Panc1 (cell line): ENCODE results near the gene YES1. TPM values are rescaled to one million over a fixed set of nuclear protein-coding genes. Genes with fewer than 3 reads are reported as not detected.

Experiments used
- ATAC-seq: fragments of 200-7000 bp; cut with Tn5 transposase; 2 replicates; pipeline ENCODE4 v1.9.1; 2020; ENCODE audit warnings: mild to moderate bottlenecking, moderate library complexity
- BruUV-seq: library from RNA; stranded (reverse); fragments of 400-500 nt; replicated peaks from 2 replicates; lab custom pipeline; 2021; lab: Mats Ljungman, UMichigan
- CTCF ChIA-PET: fragments of 300-600 bp; sonication (Branson Sonifier 250); formaldehyde crosslinking; loops from one replicate; lab custom pipeline; 2022; ENCODE audit warnings: antibody characterized with exemption; lab: Charles Lee
- POLR2A ChIA-PET: fragments of 300-600 bp; sonication (Branson Sonifier 250); formaldehyde crosslinking; loops from one replicate; lab custom pipeline; 2022; ENCODE audit warnings: antibody characterized with exemption; lab: Charles Lee
- DNase-seq: peaks from one replicate; pipeline ENCODE4 v3.0.0-alpha.2; 2010; ENCODE audit warnings: low read depth, low spot score
- H3K27ac ChIP-seq: 2 replicates; pipeline ENCODE4 v1.5.1; 2011; ENCODE audit warnings: mild to moderate bottlenecking, low read length, inconsistent platforms
- H3K27me3 ChIP-seq: fragments of 200-500 bp; sonication (Bioruptor generic); 2 replicates; pipeline ENCODE4 v1.6.0; 2014; ENCODE audit warnings: low read length, inconsistent platforms; ENCODE audit not compliant: control insufficient read depth, insufficient read depth
- H3K36me3 ChIP-seq: fragments of 200-500 bp; sonication (Bioruptor generic); 2 replicates; pipeline ENCODE4 v1.5.1; 2014; ENCODE audit warnings: inconsistent platforms, mild to moderate bottlenecking, low read length, moderate library complexity; ENCODE audit not compliant: control insufficient read depth, insufficient read depth
- H3K4me1 ChIP-seq: 2 replicates; pipeline ENCODE4 v1.5.1; 2011; ENCODE audit warnings: inconsistent platforms, mild to moderate bottlenecking, low read length, moderate library complexity; ENCODE audit not compliant: control insufficient read depth, insufficient read depth
- H3K4me3 ChIP-seq, 2 experiments: 2 replicates each; pipeline ENCODE4 v1.5.1; 2011 to 2012; ENCODE audit warnings: low read depth in 2 of 2, low read length in 2 of 2, mild to moderate bottlenecking in 2 of 2, inconsistent platforms in 1 of 2, moderate library complexity in 1 of 2
- H3K9me3 ChIP-seq: fragments of 200-500 bp; sonication (Bioruptor generic); 2 replicates; pipeline ENCODE4 v1.5.1; 2014; ENCODE audit warnings: low read depth, mild to moderate bottlenecking, inconsistent platforms, low read length, moderate library complexity; ENCODE audit not compliant: control insufficient read depth, insufficient read depth
- POLR2AphosphoS5 ChIP-seq: IDR thresholded peaks from 2 replicates; pipeline ENCODE4 v1.6.1; 2012; ENCODE audit warnings: mild to moderate bottlenecking, low read depth, low read length, moderate library complexity
- SIN3A ChIP-seq: IDR thresholded peaks from 2 replicates; pipeline ENCODE4 v1.6.1; 2012; ENCODE audit warnings: low read depth, mild to moderate bottlenecking, low read length, moderate library complexity, borderline replicate concordance; ENCODE audit not compliant: insufficient read depth
- TCF7L2 ChIP-seq: IDR thresholded peaks from 2 replicates; pipeline ENCODE4 v1.6.1; 2011; ENCODE audit warnings: mild to moderate bottlenecking, low read depth, low read length, inconsistent platforms
- in situ Hi-C: cut with HindIII; loops from 2 replicates; pipeline ENCODE4 v1.10.0; 2016; ENCODE audit warnings: low sequenced_read_pairs, low pct_unique_long_range_greater_than_20kb
- intact Hi-C: fragments of 100-400 bp; cut with micrococcal nuclease; formaldehyde crosslinking; loops from one replicate; pipeline ENCODE4 v1.10.0; 2022; ENCODE audit not compliant: unreplicated experiment
- total RNA-seq: library from RNA; stranded (reverse); gene quantifications from one replicate; pipeline ENCODE4 v1.2.1, GENCODE V29; 2021; ENCODE audit not compliant: unreplicated experiment
- TF ChIP-seq, protein P1 (sequence below): fragments of 450-650 bp; IDR thresholded peaks from 2 replicates; pipeline ENCODE4 v1.5.1; 2017; ENCODE audit warnings: mild to moderate bottlenecking
- TF ChIP-seq, protein P2 (sequence below), 2 experiments: IDR thresholded peaks; 2 replicates each; pipeline ENCODE4 v1.6.1; 2011 to 2012; ENCODE audit warnings: low read depth in 2 of 2, control low read depth in 1 of 2, low read length in 1 of 2, mild to moderate bottlenecking in 1 of 2, moderate library complexity in 1 of 2; ENCODE audit not compliant: insufficient read depth in 1 of 2

Gene YES1
- total RNA-seq, 1 experiment from 2014 or later, result 91.6 TPM

DNA sequence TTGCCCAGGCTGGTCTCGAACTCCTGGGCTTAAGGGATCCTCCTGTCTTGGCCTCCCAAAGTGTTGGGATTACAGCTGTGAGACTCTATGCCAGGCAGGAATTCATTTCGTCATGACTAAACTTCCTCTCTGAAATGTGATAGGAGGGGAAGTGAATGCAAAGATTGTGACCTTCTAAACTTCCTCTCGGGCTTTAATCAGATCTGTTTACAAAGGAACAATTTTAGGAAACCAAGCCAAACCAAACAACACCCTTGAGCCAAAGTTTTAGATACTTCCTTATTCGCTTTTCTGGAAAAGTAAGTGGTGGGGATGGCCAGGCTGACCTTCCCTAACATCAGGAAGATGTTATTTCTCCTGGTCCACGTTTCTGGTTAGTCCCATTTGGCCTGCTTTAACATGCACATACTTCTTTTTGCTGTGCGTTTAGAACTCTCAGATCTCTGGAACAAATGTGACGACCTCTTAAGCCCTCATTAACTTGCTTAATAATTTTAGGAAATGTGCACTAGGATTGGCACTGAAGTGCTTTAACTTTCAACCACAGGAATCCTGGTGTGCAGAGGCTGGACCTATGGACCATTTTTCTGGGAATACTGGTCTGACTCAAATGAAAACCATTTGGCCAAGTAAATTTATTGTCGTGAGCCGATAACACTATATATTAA is 33.2 kb upstream of the YES1 start:
- ATAC-seq, result peak; percentile 59
- H3K9me3 ChIP-seq, result no peaks in the 10 kb centered on the region

DNA sequence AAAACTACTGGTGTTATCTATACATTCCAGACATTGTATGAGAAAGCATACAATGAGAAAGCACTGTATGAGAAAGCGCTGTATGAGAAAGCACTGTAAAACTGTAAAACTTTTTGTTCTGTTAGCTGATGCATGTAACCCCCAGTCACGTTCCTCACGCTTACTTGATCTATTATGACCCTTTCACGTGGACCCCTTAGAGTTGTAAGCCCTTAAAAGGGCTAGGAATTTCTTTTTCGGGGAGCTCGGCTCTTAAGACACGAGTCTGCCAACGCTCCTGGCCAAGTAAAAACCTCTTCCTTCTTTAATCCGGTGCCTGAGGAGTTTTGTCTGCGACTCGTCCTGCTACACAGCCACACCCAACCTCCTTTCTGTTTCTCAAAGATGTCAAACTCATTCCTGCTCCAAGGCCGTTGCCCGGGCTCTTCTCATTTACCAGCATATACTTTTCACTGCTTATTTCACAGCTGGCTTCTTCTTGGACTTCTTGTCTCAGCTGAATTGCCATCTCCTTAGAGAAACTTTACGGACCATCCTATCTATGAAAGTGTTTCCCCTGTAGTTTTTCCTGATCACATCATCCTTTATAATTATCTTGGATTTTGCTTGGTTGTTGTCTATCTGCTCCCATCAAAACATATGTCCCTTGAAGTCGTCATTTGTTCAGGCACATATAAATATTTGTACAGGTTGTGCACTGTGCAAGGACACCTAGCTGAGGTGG is 29.8 kb upstream of the YES1 start:
- DNase-seq (no peak), ATAC-seq (no peak)
- H3K9me3 ChIP-seq, result no peaks in the 10 kb centered on the region
- H3K27ac ChIP-seq, result no peak overlapping the region
- no peaks in the 10 kb centered on the region for H3K27me3 ChIP-seq
- BruUV-seq, result no TSS peak
- no peaks in the 10 kb centered on the region for H3K36me3 ChIP-seq
- in situ Hi-C loops (no loop called here), intact Hi-C loops (no loop called here)
- TF ChIP-seq, protein P1, sequence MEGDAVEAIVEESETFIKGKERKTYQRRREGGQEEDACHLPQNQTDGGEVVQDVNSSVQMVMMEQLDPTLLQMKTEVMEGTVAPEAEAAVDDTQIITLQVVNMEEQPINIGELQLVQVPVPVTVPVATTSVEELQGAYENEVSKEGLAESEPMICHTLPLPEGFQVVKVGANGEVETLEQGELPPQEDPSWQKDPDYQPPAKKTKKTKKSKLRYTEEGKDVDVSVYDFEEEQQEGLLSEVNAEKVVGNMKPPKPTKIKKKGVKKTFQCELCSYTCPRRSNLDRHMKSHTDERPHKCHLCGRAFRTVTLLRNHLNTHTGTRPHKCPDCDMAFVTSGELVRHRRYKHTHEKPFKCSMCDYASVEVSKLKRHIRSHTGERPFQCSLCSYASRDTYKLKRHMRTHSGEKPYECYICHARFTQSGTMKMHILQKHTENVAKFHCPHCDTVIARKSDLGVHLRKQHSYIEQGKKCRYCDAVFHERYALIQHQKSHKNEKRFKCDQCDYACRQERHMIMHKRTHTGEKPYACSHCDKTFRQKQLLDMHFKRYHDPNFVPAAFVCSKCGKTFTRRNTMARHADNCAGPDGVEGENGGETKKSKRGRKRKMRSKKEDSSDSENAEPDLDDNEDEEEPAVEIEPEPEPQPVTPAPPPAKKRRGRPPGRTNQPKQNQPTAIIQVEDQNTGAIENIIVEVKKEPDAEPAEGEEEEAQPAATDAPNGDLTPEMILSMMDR, result no peak
- TF ChIP-seq, protein P2, sequence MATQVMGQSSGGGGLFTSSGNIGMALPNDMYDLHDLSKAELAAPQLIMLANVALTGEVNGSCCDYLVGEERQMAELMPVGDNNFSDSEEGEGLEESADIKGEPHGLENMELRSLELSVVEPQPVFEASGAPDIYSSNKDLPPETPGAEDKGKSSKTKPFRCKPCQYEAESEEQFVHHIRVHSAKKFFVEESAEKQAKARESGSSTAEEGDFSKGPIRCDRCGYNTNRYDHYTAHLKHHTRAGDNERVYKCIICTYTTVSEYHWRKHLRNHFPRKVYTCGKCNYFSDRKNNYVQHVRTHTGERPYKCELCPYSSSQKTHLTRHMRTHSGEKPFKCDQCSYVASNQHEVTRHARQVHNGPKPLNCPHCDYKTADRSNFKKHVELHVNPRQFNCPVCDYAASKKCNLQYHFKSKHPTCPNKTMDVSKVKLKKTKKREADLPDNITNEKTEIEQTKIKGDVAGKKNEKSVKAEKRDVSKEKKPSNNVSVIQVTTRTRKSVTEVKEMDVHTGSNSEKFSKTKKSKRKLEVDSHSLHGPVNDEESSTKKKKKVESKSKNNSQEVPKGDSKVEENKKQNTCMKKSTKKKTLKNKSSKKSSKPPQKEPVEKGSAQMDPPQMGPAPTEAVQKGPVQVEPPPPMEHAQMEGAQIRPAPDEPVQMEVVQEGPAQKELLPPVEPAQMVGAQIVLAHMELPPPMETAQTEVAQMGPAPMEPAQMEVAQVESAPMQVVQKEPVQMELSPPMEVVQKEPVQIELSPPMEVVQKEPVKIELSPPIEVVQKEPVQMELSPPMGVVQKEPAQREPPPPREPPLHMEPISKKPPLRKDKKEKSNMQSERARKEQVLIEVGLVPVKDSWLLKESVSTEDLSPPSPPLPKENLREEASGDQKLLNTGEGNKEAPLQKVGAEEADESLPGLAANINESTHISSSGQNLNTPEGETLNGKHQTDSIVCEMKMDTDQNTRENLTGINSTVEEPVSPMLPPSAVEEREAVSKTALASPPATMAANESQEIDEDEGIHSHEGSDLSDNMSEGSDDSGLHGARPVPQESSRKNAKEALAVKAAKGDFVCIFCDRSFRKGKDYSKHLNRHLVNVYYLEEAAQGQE (IDR thresholded peaks at IDR 0.05; ENCODE audit: insufficient read depth in 1 of 2, low read depth in 2 of 2, low read length in 1 of 2), result no peak
- TF ChIP-seq POLR2AphosphoS5, result no peak
- TF ChIP-seq SIN3A, result no peak
- no peak for TF ChIP-seq TCF7L2
- H3K4me3 ChIP-seq, result peak overlapping the region in 1 of 2 experiments; percentile 18; a peak in 1 of 4 replicates
- H3K4me1 ChIP-seq, result peaks cover 11% of the 10 kb centered on the region
- POLR2A ChIA-PET, result no interaction called here
- CTCF ChIA-PET, result interaction anchor here (0.8 kb wide), 1 partner anchor 218 kb away, joined by 3 read pairs; no protein-coding TSS in a partner anchor

More for the DNA sequence above, 33.2 kb upstream of the YES1 start:
- intact Hi-C loops, result loop anchor here (5.0 kb wide), 1 partner anchor 1702 kb away; no protein-coding TSS in a partner anchor
- DNase-seq, result no peak
- BruUV-seq, result no TSS peak
- H3K36me3 ChIP-seq, result no peaks in the 10 kb centered on the region
- in situ Hi-C loops, result no loop called here
- H3K27ac ChIP-seq, result no peak overlapping the region
- H3K27me3 ChIP-seq, result no peaks in the 10 kb centered on the region
- CTCF ChIA-PET, result no interaction called here
- POLR2A ChIA-PET, result no interaction called here
- H3K4me1 ChIP-seq, result peaks cover 11% of the 10 kb centered on the region
- no peak for TF ChIP-seq TCF7L2
- TF ChIP-seq POLR2AphosphoS5, result no peak
- no peak for TF ChIP-seq SIN3A
- TF ChIP-seq, protein P2 (IDR thresholded peaks at IDR 0.05; ENCODE audit: insufficient read depth in 1 of 2, low read depth in 2 of 2, low read length in 1 of 2), result no peak
- TF ChIP-seq, protein P1, result no peak
- H3K4me3 ChIP-seq, result no peak overlapping the region
